Measurements from ENCODE around the gene TUT7. TPM values are rescaled to one million over a fixed set of nuclear protein-coding genes. Genes with fewer than 3 reads are reported as not detected.

TUT7 gene
- total RNA-seq, 3 donors from 2014 or later, result 30.7 to 49.1 (median 36.8) TPM

DNA sequence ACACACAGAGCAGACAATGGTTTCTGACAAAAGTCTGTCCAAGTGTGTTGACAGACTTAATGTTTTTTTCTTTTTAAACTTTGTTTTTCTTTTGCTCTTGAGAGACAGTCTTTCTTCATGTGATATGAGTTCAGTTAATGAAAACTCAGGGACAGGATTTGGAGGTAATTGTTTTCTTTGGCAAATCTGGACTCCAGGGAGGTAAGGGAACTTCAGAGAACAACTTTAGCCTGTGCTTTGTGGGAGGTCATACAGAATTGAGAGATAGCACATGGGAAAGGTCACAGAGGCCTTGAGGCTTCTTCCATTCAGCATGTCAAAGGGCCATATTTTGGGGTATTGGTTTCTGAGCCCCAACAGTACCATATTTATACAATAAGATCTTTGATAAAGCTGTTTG is 104.1 kb downstream of the TUT7 start:
- Histone ChIP-seq H3K9me3 (peaks cover 4% of the 10 kb centered on the region), H3K4me1 (ENCODE audit: low read depth) (no peaks in the 10 kb centered on the region), H3K36me3 (ENCODE audit: low read depth) (no peaks in the 10 kb centered on the region), H3K4me3 (no peak overlapping the region)
- ATAC-seq, result no peak
- intact Hi-C loops (cut with DNase I, micrococcal nuclease), result no loop called here
- TF ChIP-seq, protein P1, sequence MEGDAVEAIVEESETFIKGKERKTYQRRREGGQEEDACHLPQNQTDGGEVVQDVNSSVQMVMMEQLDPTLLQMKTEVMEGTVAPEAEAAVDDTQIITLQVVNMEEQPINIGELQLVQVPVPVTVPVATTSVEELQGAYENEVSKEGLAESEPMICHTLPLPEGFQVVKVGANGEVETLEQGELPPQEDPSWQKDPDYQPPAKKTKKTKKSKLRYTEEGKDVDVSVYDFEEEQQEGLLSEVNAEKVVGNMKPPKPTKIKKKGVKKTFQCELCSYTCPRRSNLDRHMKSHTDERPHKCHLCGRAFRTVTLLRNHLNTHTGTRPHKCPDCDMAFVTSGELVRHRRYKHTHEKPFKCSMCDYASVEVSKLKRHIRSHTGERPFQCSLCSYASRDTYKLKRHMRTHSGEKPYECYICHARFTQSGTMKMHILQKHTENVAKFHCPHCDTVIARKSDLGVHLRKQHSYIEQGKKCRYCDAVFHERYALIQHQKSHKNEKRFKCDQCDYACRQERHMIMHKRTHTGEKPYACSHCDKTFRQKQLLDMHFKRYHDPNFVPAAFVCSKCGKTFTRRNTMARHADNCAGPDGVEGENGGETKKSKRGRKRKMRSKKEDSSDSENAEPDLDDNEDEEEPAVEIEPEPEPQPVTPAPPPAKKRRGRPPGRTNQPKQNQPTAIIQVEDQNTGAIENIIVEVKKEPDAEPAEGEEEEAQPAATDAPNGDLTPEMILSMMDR (IDR thresholded peaks at IDR 0.05), result no peak
- no peak for DNase-seq

DNA sequence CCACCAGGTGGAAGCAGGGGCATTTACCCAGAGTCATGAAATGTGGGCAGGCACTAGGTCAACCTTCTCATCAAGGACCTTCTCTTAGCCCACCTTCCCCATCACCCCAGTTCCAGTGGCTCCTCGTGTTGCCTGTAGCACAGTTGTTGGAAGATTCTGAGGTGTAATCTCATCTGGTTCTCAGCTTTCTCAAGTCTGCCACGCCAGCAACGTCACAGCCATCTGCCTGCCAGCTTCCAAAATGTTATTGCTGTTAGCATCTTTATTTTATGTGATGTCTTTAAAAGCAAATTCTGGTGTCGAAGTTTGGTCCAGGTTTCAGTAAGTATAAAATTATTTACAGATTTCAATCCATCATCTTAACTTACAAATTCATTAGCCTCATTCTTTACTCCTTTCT is 105.5 kb downstream of the TUT7 start:
- intact Hi-C loops (cut with DNase I, micrococcal nuclease), result no loop called here
- no peaks in the 10 kb centered on the region for H3K36me3 ChIP-seq (ENCODE audit: low read depth)
- H3K4me1 ChIP-seq (ENCODE audit: low read depth), result no peaks in the 10 kb centered on the region
- H3K9me3 ChIP-seq, result peaks cover 4% of the 10 kb centered on the region
- no peak for DNase-seq
- H3K4me3 ChIP-seq, result no peak overlapping the region
- TF ChIP-seq, protein P1 (IDR thresholded peaks at IDR 0.05), result no peak
- no peak for ATAC-seq

DNA sequence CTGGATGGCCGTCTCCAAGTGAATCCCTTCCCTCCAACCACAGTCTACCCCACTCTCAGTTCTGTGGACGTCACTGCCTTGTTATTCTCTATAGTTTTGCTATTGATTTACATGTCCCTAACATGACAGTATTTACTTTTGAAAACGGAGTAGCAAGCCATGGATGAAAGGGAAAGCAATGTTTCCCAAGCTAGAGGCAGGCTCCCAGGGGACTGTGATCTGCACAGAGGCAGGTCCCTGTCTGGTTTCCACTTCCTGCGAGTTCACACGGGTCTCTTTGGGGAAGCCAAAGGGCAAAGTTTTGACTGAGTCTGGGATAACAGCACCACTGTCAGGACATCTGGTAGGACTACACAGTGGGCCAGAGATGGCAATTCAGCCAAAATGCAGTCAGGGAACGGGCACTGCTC is 107.5 kb downstream of the TUT7 start:
- Histone ChIP-seq H3K9me3 (no peaks in the 10 kb centered on the region), H3K36me3 (ENCODE audit: low read depth) (no peaks in the 10 kb centered on the region), H3K4me3 (no peak overlapping the region), H3K4me1 (ENCODE audit: low read depth) (no peaks in the 10 kb centered on the region)
- ATAC-seq (no peak), DNase-seq (no peak)
- intact Hi-C loops (cut with DNase I, micrococcal nuclease), result no loop called here
- TF ChIP-seq, protein P1 (IDR thresholded peaks at IDR 0.05), result no peak

DNA sequence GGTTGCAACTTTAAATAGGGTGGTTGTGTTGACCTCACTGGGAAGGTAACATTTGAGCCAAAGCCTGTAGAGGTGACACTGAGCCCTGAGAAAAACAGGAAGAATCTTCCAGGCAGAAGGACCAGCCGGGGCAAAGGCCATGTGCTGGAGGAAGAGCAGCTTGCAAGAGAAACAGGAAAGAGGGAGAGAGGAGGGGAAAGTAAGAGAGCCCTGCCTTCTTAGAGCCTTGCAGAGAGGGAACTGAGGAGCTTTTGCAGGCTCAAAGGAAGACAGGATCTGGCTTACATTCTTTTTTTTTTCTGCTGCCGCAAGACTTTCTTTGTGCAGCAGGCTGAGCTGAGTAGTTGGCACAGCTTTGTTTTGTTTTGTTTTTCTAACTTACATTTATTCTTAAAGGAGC is 112.1 kb downstream of the TUT7 start:
- intact Hi-C loops (cut with DNase I, micrococcal nuclease), result no loop called here
- H3K4me3 ChIP-seq, result no peak overlapping the region
- H3K9me3 ChIP-seq, result no peaks in the 10 kb centered on the region
- no peaks in the 10 kb centered on the region for H3K36me3 ChIP-seq (ENCODE audit: low read depth)
- DNase-seq (peak in 2 of 3 donors; percentile 17 to 38), ATAC-seq (peak; percentile 48)
- TF ChIP-seq, protein P1 (IDR thresholded peaks at IDR 0.05), result no peak
- H3K4me1 ChIP-seq (ENCODE audit: low read depth), result no peaks in the 10 kb centered on the region

DNA sequence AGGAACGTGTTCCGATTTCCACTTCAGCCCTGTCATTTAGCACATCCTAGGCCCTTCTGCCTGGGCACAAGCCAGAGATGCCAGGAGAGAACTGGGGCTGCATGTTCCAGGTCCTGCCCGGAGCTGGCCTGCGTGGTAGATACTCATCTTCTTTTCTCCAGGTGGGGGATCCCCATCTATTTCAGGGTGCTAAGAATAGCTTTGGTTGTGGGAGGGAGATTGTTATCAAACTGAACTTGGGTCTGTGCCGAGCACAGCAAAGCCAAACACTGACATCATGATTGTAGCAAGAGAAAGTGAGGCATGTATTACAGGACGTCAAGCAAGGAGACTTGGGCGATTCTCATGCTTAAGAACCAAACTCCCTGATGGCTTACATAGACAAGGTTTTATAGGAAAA is 113.0 kb downstream of the TUT7 start:
- TF ChIP-seq, protein P1 (IDR thresholded peaks at IDR 0.05), result no peak
- H3K4me1 ChIP-seq (ENCODE audit: low read depth), result no peaks in the 10 kb centered on the region
- DNase-seq, result no peak
- intact Hi-C loops (cut with DNase I, micrococcal nuclease), result no loop called here
- no peak for ATAC-seq
- H3K36me3 ChIP-seq (ENCODE audit: low read depth), result no peaks in the 10 kb centered on the region
- H3K9me3 ChIP-seq, result no peaks in the 10 kb centered on the region
- no peak overlapping the region for H3K4me3 ChIP-seq
